Caco-2 (cell line): ENCODE results near the gene RPH3AL. TPM values are rescaled to one million over a fixed set of nuclear protein-coding genes. Genes with fewer than 3 reads are reported as not detected.
"Not testable (repeated sequence)": the region's sequence is repeated elsewhere in the genome, so short reads cannot be mapped to it uniquely, and the experiment has no call there.

Source experiments
- BruUV-seq: library from RNA; stranded (reverse); fragments of 400-500 nt; replicated peaks from 2 replicates; lab custom pipeline; 2021; lab: Mats Ljungman, UMichigan
- CTCF ChIA-PET: fragments of 300-600 bp; sonication (Branson Sonifier 250); formaldehyde crosslinking; loops from one replicate; lab custom pipeline; 2022; ENCODE audit warnings: antibody characterized with exemption; lab: Charles Lee
- POLR2A ChIA-PET: fragments of 300-600 bp; sonication (Branson Sonifier 250); formaldehyde crosslinking; loops from one replicate; lab custom pipeline; 2022; ENCODE audit warnings: antibody characterized with exemption; lab: Charles Lee
- DNase-seq, 2 experiments: peaks; one replicate each; pipeline versions ENCODE4 v3.0.0 to v3.0.0-alpha.2; 2020 to 2022
- H3K27me3 ChIP-seq: replicated peaks from 2 replicates; pipeline ENCODE4 v1.6.0; 2011; ENCODE audit warnings: low read length; ENCODE audit not compliant: control insufficient read depth, insufficient read depth
- H3K36me3 ChIP-seq: 2 replicates; pipeline ENCODE4 v1.5.1; 2011; ENCODE audit warnings: low read length; ENCODE audit not compliant: control insufficient read depth, insufficient read depth
- H3K4me1 ChIP-seq: fragments of 250-450 bp; sonication (Bioruptor Pico); 2 replicates; pipeline ENCODE4 v1.5.1; 2020; ENCODE audit warnings: mild to moderate bottlenecking
- H3K4me3 ChIP-seq: 2 replicates; pipeline ENCODE4 v1.5.1; 2011; ENCODE audit warnings: low read depth, mild to moderate bottlenecking, control low read depth, low read length
- H3K9me3 ChIP-seq: fragments of 250-450 bp; sonication (Bioruptor Pico); 2 replicates; pipeline ENCODE4 v1.5.1; 2020; ENCODE audit warnings: mild to moderate bottlenecking, moderate library complexity
- H3K27ac Mint-ChIP-seq: one replicate; pipeline ENCODE4 v1.8.0; 2022; ENCODE audit warnings: mixed read lengths; ENCODE audit not compliant: unreplicated experiment
- H3K27me3 Mint-ChIP-seq: one replicate; pipeline ENCODE4 v1.8.0; 2022; ENCODE audit warnings: mixed read lengths; ENCODE audit not compliant: insufficient read depth, unreplicated experiment
- H3K36me3 Mint-ChIP-seq: one replicate; pipeline ENCODE4 v1.8.0; 2022; ENCODE audit warnings: mild to moderate bottlenecking, mixed read lengths; ENCODE audit not compliant: insufficient read depth, unreplicated experiment
- H3K4me1 Mint-ChIP-seq: one replicate; pipeline ENCODE4 v1.8.0; 2022; ENCODE audit warnings: low read depth, mixed read lengths; ENCODE audit not compliant: unreplicated experiment
- H3K4me3 Mint-ChIP-seq: one replicate; pipeline ENCODE4 v1.8.0; 2022; ENCODE audit warnings: mild to moderate bottlenecking, moderate library complexity, mixed read lengths; ENCODE audit not compliant: unreplicated experiment
- H3K9me3 Mint-ChIP-seq: one replicate; pipeline ENCODE4 v1.8.0; 2022; ENCODE audit warnings: mixed read lengths; ENCODE audit not compliant: unreplicated experiment
- CTCF ChIP-seq, 2 experiments: fragments of 200-600 bp in 1 of 2; IDR thresholded peaks; 1 replicate in 1 of 2; 2 replicates in 1 of 2; pipeline versions ENCODE4 v1.5.1 to v1.8.0; 2011 to 2022; ENCODE audit warnings: antibody characterized with exemption in 1 of 2, control low read depth in 1 of 2, inconsistent platforms in 1 of 2, low read depth in 1 of 2, low read length in 1 of 2, mild to moderate bottlenecking in 1 of 2, moderate library complexity in 1 of 2; ENCODE audit not compliant: insufficient read depth in 1 of 2, severe bottlenecking in 1 of 2, unreplicated experiment in 1 of 2
- intact Hi-C: fragments of 100-400 bp; cut with micrococcal nuclease; formaldehyde crosslinking; loops from one replicate; pipeline ENCODE4 v1.10.0; 2022; ENCODE audit not compliant: unreplicated experiment
- total RNA-seq: library from RNA; stranded (reverse); gene quantifications from 2 replicates; pipeline ENCODE4 v1.2.3, GENCODE V29; 2022

Gene RPH3AL
- total RNA-seq, 1 experiment from 2014 or later: 36.0 TPM

GRCh38 chr17:225551-225950 lies 127.1 kb downstream of the RPH3AL start:
- Histone ChIP-seq H3K36me3 (no peaks in the 10 kb centered on the region), H3K27me3 (no peaks in the 10 kb centered on the region), H3K4me1 (no peaks in the 10 kb centered on the region), H3K4me3 (no peak overlapping the region), H3K9me3 (no peaks in the 10 kb centered on the region)
- H3K9me3 Mint-ChIP-seq: no peaks in the 10 kb centered on the region
- no peaks in the 10 kb centered on the region for H3K27me3 Mint-ChIP-seq
- ChIA-PET CTCF (no interaction called here), POLR2A (no interaction called here)
- H3K4me3 Mint-ChIP-seq: no peak overlapping the region
- intact Hi-C loops: no loop called here
- no peak overlapping the region for H3K27ac Mint-ChIP-seq
- no TSS peak for BruUV-seq
- TF ChIP-seq CTCF (IDR thresholded peaks at IDR 0.05; ENCODE audit: insufficient read depth in 1 of 2, low read depth in 1 of 2, low read length in 1 of 2, severe bottlenecking in 1 of 2, unreplicated experiment in 1 of 2): no peak
- DNase-seq: no peak
- H3K4me1 Mint-ChIP-seq: no peaks in the 10 kb centered on the region
- peaks cover 19% of the 10 kb centered on the region for H3K36me3 Mint-ChIP-seq

- H3K27ac Mint-ChIP-seq, DNase-seq, H3K4me1 ChIP-seq, H3K9me3 ChIP-seq, H3K36me3 ChIP-seq, H3K27me3 ChIP-seq, BruUV-seq, H3K4me1 Mint-ChIP-seq, H3K27me3 Mint-ChIP-seq, POLR2A ChIA-PET, CTCF ChIA-PET, H3K4me3 ChIP-seq, H3K4me3 Mint-ChIP-seq, H3K9me3 Mint-ChIP-seq, intact Hi-C loops: not testable (repeated sequence)
- peaks cover 19% of the 10 kb centered on the region for H3K36me3 Mint-ChIP-seq
These were observed 128.0 kb downstream of the RPH3AL start for GRCh38 chr17:224576-224975.

GRCh38 chr17:223723-224471 lies 128.7 kb downstream of the RPH3AL start:
- Mint-ChIP-seq H3K9me3 (no peaks in the 10 kb centered on the region), H3K4me3 (no peak overlapping the region), H3K27me3 (no peaks in the 10 kb centered on the region), H3K4me1 (no peaks in the 10 kb centered on the region), H3K36me3 (peaks cover 15% of the 10 kb centered on the region), H3K27ac (no peak overlapping the region)
- Histone ChIP-seq H3K9me3 (no peaks in the 10 kb centered on the region), H3K27me3 (no peaks in the 10 kb centered on the region), H3K36me3 (no peaks in the 10 kb centered on the region), H3K4me3 (no peak overlapping the region), H3K4me1 (no peaks in the 10 kb centered on the region)
- ChIA-PET POLR2A (no interaction called here), CTCF (no interaction called here)
- intact Hi-C loops: no loop called here
- no peak for DNase-seq
- no peak for TF ChIP-seq CTCF (IDR thresholded peaks at IDR 0.05; ENCODE audit: insufficient read depth in 1 of 2, low read depth in 1 of 2, low read length in 1 of 2, severe bottlenecking in 1 of 2, unreplicated experiment in 1 of 2)
- BruUV-seq: no TSS peak
